IPS-NIHi11 (cell line): ENCODE measurements around the gene DCUN1D2.
"Not testable (repeated sequence)": the region's sequence is repeated elsewhere in the genome, so short reads cannot be mapped to it uniquely, and the experiment has no call there.

Experiments used
- DNase-seq: peaks from one replicate; pipeline ENCODE4 v3.0.0; 2012; ENCODE audit warnings: mixed read lengths, low spot score

The DCUN1D2 gene

DNA sequence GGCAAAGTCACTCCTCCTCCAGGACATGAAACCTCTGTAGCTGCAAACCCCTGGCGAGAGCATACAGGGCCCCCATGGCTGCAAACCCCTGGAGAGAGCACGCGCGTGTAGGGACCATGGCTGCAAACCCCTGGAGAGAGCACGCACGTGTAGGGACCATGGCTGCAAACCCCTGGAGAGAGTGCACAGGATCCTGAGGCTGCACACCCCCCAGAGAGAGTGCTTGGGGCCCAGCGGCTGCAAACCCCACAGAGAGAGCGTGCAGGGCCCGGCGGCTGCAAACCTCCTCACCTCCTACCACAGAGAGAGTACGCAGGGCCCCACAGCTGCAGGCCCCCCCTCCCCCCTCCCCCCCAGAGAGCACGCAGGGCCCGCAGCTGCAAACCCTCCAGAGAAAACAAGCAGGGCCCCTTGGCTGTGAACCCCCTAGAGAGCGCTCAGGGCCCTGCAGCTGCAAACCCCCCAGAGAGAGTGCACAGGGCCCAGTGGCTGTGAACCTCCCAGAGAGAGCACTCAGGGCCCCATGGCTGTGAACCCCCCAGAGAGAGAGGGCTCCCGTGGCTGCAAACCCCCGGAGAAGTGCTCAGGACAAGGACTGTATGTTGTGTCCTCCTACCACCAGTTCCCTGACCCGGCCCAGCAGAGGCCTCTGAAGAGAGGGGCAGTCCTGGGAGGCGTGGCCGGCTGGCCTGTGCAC, 44.6 kb downstream of the DCUN1D2 start:
- no peak for DNase-seq

DNA sequence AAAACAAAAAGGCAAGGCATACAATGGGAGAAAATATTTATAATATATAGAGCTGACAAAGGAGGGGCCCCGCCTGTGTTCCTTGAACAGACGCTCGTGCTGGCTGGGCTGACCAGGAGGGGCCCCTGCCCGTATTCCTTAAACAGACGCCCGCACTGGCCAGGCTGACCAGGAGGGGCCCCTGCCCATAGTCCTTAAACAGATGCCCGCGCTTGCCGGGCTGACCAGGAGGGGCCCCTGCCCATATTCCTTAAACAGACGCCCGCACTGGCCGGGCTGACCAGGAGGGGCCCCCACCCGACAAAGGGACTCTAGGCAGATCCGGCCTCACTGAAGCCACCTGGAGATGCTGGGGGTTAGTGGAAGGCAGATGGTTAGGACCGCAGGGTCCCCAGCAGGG, 46.5 kb downstream of the DCUN1D2 start:
- no peak for DNase-seq

DNA sequence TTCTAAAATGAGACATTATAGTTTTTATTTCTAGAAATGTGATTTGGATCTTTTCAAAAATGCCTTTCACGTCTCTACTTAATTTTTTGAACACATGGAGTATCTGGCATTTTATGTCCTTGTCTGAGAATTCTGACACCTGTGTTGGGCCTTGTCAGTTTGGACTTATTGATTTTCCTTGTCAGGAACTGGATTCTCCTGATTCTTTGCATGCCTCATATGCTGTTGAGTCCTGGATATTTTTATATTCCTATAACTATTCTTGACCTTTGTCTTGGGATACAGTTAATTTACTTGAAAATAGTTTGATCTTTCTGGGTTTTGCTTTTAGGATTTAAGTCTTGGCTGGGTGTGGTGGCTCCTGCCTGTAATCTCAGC, 47.5 kb downstream of the DCUN1D2 start:
- no peak for DNase-seq

DNA sequence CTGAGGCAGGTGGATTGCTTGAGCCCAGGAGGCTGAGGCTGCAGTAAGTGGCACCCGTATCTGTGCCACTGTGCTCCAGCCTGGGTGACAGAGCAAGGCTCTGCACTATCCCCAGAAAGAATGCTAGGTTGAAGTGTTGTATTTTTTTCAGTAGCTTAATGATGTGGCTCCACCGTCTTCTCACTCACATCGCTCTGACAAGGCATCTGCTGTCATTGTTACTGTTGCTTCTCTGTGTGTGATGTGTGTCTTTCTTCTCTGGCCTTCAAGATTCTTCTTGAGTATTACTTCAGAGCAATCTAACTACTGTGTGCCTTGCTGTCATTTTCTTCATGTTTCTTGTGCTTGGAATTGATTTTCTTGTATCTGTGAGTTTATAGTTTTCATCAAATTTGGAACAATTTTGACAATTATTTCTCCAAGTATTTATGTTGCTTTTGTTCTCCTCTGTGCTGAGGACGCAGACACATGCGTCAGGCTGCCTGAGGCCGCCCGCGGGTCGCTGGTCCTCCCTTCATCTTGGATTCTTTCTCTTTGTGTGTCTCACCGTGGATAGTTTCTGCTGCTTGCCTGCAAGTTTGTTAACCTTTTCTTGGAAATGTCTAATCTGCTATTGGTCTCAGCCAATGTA, 48.0 kb downstream of the DCUN1D2 start:
- DNase-seq, result no peak

DNA sequence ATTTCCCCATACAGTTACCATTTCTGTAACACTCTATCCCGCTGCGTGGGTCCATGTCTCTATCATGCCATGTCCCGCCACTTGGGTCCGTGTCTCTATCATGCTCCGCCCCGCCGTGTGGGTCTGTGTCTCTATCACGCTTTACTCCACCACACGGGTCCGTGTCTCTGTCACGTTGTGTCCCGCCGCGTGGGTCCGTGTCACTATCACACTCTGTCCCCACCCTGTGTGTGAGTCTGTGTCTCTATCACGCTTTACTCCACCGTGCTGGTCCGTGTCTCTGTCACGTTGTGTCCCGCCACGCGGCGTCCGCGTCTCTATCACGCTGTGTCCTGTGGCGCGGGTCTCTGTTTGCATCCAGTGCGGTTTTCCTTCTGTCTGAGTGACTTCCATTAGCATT, 48.9 kb downstream of the DCUN1D2 start:
- DNase-seq, result no peak

DNA sequence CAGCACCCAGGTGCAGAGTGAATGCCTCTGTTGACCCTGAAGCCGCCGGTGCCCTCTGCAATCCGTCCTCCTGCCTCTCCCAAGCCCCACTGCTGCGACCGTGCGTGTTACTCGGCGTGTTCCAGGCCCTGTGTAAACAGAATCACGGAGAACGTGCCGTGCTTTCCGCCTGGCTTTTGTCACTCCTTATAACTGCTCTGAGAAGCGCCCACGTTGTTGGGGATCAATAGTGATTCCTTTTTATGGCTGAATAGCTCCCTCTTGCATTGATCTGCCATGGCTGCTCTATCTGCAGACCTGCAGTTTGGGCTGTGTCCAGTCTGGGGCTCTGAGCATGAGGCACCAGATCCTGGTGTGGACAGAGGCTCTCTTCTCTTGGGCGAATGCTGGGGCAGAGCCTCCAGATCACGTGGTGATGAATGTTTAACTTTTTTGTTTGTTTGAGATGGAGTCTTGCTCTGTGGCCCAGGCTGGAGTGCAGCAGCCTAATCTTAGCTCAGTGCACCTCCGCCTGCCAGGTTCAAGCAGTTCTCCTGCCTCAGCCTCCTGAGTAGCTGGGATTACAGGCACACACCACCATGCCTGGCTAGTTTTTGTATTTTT, 53.0 kb downstream of the DCUN1D2 start:
- no peak for DNase-seq

DNA sequence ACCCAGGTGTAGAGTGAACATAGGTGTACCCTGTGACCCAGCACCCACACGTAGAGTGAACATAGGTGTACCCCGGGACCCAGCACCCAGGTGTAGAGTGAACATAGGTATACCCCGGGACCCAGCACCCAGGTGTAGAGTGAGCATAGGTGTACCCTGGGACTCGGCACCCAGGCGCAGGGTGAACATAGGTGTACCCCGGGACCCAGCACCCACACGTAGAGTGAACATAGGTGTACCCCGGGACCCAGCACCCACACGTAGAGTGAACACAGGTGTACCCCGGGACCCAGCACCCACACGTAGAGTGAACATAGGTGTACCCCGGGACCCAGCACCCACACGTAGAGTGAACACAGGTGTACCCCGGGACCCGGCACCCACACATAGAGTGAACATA, 53.6 kb downstream of the DCUN1D2 start:
- not testable (repeated sequence) for DNase-seq

DNA sequence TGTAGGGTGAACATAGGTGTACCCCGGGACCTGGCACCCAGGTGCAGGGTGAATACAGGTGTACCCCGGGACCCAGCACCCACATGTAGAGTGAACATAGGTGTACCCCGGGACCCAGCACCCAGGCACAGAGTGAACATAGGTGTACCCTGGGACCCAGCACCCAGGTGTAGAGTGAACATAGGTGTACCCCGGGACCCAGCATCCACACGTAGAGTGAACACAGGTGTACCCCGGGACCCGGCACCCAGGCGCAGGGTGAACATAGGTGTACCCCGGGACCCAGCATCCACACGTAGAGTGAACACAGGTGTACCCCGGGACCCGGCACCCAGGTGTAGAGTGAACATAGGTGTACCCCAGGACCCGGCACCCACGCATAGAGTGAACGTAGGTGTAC, 54.6 kb downstream of the DCUN1D2 start:
- not testable (repeated sequence) for DNase-seq

DNA sequence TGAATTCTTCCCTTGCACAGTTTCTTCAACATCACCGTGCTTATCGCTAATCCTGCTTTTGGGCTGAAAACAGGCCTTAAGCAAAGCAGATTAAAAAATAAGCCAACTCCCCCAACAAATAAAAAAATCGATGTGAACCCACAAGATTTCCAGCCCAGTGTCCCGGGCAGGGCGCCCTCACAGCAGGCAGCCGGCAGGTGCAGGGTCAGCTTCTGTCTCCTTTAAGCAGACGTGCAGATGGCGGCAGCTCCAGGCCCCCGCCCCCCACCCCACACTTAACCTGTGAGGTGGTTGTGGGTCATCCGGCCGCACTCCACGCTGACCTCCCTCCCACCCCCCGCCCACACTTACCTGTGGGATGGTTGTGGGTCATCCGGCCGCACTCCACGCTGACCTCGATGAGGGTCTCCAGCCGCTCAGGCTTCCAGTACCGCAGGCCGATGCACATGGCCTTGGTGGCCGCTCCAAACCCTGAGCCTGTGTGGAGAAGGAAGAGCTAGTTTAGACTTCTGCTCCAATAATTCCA, 57.1 kb downstream of the DCUN1D2 start:
- no peak for DNase-seq

DNA sequence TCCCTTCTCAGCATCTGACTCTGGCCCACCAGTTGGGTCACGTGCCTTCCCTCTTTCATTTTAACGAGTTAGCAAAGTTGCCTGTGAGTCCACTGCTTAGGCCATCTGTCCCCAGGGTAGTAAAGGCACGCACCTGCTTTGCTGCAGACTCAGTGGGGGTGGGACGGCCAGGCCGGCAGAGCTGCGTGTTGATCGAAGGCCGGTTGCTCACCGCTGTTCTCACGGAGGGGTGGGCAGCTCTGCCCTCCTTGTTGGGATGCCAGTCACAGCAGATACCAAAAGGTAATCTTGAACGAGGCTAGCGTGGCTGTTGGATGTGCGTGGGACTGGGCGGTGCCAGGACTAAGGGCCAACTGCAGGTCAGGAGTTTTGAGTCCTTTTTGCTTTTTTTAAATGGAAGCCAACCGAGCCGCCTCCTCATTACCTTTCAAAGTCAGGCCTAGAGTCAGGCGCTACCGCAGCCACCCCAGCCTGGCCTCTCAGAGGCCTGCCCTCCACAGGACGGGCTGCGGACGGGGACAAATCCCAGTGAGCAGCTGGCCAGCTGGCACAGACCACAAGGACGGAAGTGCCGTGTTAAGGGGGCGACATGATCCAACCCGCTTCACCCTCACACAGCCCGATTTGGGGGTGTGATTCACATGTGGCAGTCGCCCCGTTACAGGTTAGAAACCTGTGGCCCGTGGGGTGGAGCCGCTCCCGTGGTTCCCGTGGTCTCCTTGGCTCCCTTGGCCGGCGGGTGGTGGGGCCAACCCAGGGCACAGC, 57.8 kb downstream of the DCUN1D2 start:
- DNase-seq, result no peak

DNA sequence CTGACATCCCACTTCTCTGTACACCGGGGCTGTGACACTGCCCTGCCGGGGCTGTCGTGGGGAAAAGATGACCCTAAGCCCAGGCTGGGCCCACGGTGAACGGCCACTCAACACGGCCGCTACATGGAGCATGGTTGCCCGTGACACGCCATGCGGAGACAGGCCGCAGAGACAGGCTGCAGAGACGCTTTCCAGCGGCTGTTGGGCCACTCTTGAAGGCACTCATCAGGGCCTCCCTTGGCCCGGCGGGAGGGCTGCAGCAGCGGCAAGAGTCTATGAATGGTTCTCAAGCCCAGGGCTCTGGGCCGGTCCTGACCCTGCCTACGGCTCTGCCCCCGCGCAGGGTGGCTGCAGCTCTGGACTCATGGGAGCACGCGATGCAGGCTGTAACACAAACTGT, 59.3 kb downstream of the DCUN1D2 start:
- peak; percentile 65 for DNase-seq

DNA sequence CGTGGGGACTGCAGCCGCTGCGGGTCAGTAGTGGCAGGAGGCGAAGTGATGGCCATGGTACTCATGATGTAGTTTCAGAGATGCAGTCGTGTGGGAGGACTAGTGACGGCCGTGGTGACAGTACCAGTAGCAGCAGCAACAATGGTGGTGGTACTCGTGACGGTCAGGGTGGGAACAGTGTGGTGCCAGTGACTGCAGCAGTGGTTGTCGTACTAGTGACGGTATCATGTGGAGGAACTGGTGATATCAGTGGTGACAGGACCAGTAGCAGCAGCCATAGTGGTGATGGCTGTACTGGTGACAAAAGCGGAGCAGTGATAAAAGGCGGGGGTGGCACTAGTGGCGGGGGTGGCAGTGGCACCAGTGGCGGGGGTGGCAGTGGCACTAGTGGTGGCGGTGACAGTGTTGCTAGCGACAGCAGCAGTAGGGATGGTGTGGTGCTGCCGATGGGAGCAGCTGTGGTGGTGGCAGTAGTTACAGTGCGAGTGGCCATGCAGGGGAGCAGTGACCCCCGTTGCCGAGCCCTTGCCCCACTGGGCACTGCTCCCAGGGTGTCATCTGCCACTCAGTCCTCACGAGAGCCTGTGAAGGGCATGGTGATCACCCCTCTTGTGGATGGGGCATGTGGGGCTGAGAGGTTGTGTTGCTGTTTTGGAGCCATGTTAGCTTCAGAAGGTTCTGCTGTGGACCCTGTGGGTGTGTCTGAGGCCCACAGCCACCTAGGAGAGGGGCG, 60.0 kb downstream of the DCUN1D2 start:
- DNase-seq, result no peak

DNA sequence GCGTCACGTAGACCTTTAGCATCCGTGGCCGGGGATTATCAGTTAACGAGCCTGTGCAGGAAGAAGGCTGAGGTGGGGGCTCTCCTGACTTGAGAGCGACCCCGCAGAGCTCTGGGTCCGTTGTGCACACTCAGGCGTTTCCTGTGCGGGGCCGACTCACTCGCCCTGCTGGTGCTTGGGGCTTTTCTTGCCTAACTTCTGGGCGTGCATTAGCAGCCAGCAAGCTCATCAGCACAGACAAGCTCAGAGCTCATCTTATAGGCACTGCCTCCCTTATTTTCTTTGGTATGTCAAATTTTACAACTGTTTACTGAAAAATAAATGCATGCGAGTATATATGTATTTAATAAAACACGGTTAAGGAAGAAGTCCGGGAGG, 60.9 kb downstream of the DCUN1D2 start:
- DNase-seq, result no peak

DNA sequence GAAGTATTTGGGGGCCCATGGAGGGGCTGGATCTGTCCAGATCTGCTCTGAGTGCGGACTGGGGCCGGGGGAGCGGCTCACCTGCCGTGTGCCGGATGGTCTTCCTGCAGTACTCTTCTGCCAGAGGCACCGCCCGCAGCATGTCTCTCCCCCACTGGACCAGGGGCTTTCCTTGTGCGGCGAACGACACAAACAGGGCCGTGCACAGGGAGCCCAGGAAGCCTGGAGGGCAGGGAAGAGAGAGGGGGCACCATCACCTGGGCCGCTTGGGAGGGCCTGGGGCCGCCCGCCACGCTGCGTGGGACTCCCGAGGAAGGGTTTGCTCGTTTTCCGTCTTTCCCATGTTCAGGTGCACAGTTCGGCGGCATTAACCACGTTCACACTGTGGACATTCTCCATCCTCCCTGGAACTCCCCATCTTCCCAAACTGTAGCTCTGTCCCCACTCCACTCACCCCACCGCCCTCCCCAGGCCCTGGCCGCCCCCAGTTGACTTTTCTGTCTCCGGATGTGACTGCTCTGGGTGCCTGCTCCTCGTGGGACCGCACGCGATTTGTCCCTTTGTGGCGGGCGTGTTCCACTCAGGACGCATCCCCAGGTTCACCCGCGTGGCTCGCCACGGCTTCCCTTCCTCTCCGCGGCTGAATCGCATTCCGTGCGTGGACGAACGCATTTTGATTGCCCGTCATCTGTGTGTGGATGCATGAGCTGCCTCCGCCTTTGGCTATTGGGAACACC, 61.5 kb downstream of the DCUN1D2 start:
- no peak for DNase-seq

DNA sequence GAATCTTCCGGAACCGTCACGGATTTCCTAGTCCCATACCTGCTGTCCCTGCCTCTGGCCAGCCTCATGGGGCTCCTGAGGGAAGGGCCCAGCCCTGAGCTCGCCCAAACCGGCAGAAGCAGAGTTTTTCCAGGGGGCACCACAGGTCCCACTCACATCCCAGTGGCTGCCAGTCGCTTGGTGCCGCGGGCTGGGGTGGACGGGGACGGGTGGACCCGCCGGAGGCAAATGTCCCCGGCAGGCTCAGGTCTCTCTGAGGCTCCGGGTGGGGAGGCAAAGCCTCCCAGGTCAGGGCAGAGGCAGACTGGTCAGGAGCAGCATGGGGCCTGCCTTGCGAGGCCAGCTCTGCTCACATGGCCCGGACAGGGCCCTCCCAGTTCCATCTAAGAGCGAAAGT, 62.0 kb downstream of the DCUN1D2 start:
- DNase-seq, result no peak

DNA sequence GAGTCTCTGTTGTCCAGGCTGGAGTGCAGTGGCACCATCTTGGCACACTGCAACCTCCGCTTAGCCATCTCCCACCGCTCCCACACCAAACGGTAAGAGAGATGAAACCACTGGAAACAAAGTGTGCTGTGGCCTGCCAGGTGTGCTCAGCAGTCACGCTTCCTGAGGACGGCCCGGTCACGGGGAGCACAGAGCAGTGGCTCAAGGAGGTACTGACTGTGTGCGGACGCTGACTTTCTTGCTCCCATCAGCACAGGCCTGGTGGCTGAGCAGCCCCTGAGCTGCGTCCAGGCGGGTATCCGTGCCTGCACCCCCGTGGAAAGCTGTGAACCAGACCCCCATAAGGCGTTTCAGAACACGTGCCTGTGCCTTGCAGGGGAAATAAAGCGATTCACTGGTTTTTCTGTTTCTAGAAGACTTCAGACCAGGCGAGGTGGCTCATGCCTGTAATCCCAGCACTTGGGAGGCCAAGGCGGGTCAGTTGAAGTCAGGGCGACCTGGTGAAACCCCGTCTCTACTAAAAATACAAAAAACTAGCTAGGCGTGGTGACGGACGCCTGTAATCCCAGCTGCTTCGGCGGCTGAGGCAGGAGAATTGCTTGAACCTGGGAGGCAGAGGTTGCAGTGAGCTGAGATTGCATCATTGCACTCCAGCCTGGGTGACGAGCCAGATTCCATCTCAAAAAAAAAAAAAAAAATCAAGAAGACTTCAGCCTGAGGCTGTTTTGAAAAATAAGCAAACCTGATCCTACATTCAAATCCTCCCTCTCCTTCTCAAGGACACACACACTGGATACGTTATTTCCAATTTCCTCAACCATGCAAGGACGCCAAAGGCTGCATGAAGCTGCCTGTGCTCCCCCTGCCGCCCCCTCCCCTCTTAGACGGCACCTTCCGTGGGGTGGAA, 62.7 kb downstream of the DCUN1D2 start:
- DNase-seq, result no peak

DNA sequence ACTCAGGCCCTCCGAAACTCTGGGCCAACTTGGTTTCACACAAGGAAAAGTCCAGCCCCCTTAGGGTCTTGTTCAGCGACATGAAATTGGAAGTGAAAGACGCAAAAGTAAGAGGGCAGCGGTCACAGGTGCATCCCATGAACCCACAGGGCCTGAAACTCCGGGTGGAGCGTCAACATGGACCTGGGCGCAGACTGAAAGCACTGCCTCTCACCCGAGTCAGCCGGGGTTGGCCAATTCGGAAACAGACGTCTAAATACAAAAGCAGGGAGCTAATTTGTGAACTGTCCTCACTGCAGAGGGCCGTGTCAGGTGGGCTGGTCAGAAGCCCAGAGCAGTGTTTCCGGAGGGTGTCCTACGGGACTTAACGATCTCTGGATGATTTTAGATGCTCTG, 63.9 kb downstream of the DCUN1D2 start:
- no peak for DNase-seq

DNA sequence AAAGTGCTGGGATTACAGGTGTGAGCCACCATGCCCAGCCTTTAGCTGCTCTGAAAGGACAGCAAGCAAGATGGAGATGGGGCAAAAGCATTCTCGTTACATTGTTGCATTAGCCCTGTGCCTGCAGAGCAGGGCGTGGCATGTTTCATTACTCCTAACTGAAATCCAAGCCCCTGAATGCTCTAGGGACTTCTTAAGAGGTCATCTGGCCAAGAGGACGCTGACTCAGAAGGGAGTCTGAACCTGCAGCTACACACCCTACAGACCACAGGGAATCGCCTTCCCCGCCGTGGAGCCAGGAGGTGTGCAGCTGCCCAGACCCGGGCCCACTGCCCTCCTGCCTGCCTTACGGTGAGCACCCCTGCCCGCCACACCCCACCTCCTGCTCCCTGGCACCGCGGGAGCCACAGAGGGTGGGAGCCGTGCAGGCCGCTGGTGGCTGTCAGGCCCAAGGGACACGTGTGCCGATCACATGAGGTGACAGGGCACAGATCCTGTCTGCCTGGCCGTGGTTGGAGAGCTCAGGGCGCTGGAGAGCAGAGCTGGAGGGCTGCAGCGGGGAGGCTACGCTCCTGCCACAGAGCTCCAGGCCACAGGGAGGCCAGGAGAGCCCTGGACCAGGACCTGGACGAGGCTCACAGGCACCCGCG, 64.4 kb downstream of the DCUN1D2 start:
- DNase-seq, result no peak

DNA sequence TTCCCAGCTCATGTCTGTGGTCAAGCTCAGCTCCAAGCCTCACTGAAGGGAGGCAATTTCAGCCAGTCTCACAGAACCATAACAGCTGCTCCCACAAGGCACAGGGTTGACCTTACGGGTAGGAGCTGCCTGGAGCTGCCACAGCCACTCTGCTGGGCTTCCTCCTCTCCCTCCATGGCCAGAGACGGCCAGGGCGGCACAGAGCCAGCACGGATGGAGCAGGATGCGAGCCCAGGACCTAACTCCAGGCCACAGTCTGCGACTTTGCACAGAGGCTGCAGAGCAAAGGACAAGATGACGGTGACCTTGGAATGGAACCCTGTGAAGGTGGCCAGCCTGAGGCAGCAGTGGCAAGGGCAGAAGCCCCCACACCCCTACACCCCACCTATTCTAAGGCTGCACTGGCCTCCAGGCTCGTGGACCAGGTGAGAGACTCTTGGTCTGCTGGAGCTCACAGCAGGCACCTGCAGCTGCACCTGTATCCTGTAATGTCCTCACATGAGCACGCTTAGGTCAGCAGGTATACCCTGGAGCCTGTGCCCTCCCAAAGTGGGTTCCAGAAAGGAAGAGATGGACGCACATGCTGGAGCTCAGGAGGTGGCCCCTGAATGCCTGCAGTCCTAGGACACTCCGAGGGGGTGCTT, 66.9 kb downstream of the DCUN1D2 start:
- DNase-seq, result no peak
